Fibroblast of lung (primary cell): ENCODE results near the gene EBF3. TPM values are rescaled to one million over a fixed set of nuclear protein-coding genes. Genes with fewer than 3 reads are reported as not detected.

Experiments used
- DNase-seq, 2 donors: peaks; one replicate each; pipeline versions ENCODE4 v3.0.0 to v3.0.0-alpha.2; 2010; ENCODE audit warnings: low read depth in 2 of 2
- H2AFZ ChIP-seq: 2 replicates; pipeline ENCODE4 v1.5.1; 2012; ENCODE audit warnings: low read length, control low read depth, inconsistent platforms
- H3K27ac ChIP-seq: 2 replicates; pipeline ENCODE4 v1.5.1; 2011; ENCODE audit warnings: low read length, control low read depth; ENCODE audit not compliant: insufficient read depth
- H3K27me3 ChIP-seq: 2 replicates; pipeline ENCODE4 v1.5.1; 2011; ENCODE audit warnings: mild to moderate bottlenecking, low read length; ENCODE audit not compliant: control insufficient read depth, insufficient read depth
- H3K36me3 ChIP-seq: 2 replicates; pipeline ENCODE4 v1.5.1; 2011; ENCODE audit warnings: low read length; ENCODE audit not compliant: control insufficient read depth, insufficient read depth
- H3K4me1 ChIP-seq: 2 replicates; pipeline ENCODE4 v1.5.1; 2011; ENCODE audit warnings: low read length; ENCODE audit not compliant: control insufficient read depth, insufficient read depth; ENCODE audit errors: extremely low read depth
- H3K4me2 ChIP-seq: 2 replicates; pipeline ENCODE4 v1.5.1; 2011; ENCODE audit warnings: low read length, control low read depth; ENCODE audit not compliant: insufficient read depth; ENCODE audit errors: extremely low read depth
- H3K4me3 ChIP-seq, 4 experiments: fragments of 200-600 bp in 1 of 4; sonication (generic) in 1 of 4; replicated peaks in 1 of 4; 2 replicates each; pipeline ENCODE4 v1.5.1; 2011 to 2016; ENCODE audit warnings: low read length in 4 of 4, low read depth in 3 of 4, mild to moderate bottlenecking in 3 of 4, control low read depth in 2 of 4, inconsistent platforms in 1 of 4, mixed read lengths in 1 of 4; ENCODE audit not compliant: insufficient read depth in 1 of 4; ENCODE audit errors: control extremely low read depth in 1 of 4
- H3K79me2 ChIP-seq: 2 replicates; pipeline ENCODE4 v1.5.1; 2012; ENCODE audit warnings: mild to moderate bottlenecking, low read length, inconsistent platforms; ENCODE audit not compliant: control insufficient read depth, insufficient read depth
- H3K9ac ChIP-seq: 2 replicates; pipeline ENCODE4 v1.5.1; 2011; ENCODE audit warnings: mild to moderate bottlenecking, low read length, control low read depth; ENCODE audit not compliant: insufficient read depth
- H3K9me3 ChIP-seq: 2 replicates; pipeline ENCODE4 v1.5.1; 2012; ENCODE audit warnings: low read depth, low read length; ENCODE audit not compliant: control insufficient read depth, insufficient read depth
- H4K20me1 ChIP-seq: 2 replicates; pipeline ENCODE4 v1.5.1; 2011; ENCODE audit warnings: low read length; ENCODE audit not compliant: control insufficient read depth, insufficient read depth; ENCODE audit errors: extremely low read depth
- EZH2 ChIP-seq: IDR thresholded peaks from 2 replicates; pipeline ENCODE4 v1.5.1; 2012; ENCODE audit warnings: low read length, control low read depth, mild to moderate bottlenecking; ENCODE audit errors: missing control alignments
- polyA plus RNA-seq, 2 donors: library from polyadenylated mRNA; depleted of rRNA in 1 of 2; stranded (reverse) in 1 of 2; unstranded in 1 of 2; fragments of >200 nt; gene quantifications; 2 replicates each; pipeline ENCODE4 v1.2.1, GENCODE V29; 2011 to 2012; ENCODE audit warnings: missing spikeins in 1 of 2
- total RNA-seq: library from RNA; depleted of rRNA; stranded (reverse); fragments of >200 nt; gene quantifications from 2 replicates; pipeline ENCODE4 v1.2.1, GENCODE V29; 2014
- TF ChIP-seq, protein P1 (sequence below), 2 donors: IDR thresholded peaks in 1 of 2; conservative IDR thresholded peaks in 1 of 2; 1 replicate in 1 of 2; 2 replicates in 1 of 2; pipeline ENCODE4 v1.5.1; 2011 to 2012; ENCODE audit warnings: low read length in 2 of 2, control low read depth in 1 of 2, inconsistent platforms in 1 of 2, low read depth in 1 of 2, mild to moderate bottlenecking in 1 of 2

The EBF3 gene
- total and polyA plus RNA-seq, 2 donors (not counting 1 experiment from before 2014, with no cell fraction given) = 0.12 to 0.17 TPM

DNA sequence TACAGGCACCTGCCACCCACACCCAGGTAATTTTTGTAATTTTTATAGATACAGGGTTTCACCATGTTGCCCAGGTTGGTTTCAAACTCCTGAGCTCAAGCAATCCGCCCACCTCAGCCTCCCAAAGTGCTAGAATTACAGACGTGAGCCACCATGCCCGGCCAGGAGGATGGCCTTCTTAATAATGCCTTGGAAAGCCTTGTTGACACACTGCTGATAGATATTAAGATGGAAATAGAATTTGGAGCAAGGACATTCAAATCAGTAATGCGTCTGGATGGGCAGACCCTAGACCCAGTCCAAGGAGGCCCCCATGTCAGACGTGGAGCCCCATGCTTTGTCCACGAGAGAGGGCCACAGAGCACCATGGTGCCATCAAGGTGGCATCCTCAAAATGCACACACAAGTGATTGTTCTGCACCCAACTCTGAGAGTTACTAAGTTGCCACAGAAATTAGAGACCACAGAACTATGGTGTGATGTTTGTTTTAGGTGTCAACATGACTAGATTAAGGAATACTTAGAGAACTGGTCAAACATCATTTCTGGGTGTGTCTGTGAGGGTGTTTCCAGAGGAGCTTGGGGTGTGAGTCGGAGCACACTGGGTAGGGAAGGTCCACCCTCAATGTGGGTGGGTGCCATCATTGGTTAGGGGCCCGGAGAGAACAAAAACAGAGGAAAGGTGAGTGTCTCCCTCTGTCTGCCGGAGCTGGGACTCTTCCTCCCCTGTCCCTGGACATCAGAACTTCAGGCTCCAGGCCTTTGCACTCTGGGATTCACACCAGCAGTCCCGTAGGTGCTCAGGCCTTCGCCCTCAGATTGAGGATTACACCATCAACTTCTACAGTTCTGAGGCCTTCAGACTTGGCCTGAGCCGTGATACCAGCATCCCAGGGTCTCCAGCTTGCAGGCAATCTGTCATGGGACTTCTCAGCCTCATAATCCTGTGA, 34.5 kb downstream of the EBF3 start:
- Histone ChIP-seq H4K20me1 (no peaks in the 10 kb centered on the region), H3K27me3 (no peaks in the 10 kb centered on the region), H3K4me2 (no peak overlapping the region), H3K79me2 (no peaks in the 10 kb centered on the region), H2AFZ (no peak overlapping the region), H3K27ac (no peak overlapping the region), H3K4me1 (no peaks in the 10 kb centered on the region), H3K4me3 (no peak overlapping the region), H3K9ac (no peak overlapping the region), H3K36me3 (no peaks in the 10 kb centered on the region), H3K9me3 (no peaks in the 10 kb centered on the region)
- no peak for TF ChIP-seq EZH2
- TF ChIP-seq, protein P1, sequence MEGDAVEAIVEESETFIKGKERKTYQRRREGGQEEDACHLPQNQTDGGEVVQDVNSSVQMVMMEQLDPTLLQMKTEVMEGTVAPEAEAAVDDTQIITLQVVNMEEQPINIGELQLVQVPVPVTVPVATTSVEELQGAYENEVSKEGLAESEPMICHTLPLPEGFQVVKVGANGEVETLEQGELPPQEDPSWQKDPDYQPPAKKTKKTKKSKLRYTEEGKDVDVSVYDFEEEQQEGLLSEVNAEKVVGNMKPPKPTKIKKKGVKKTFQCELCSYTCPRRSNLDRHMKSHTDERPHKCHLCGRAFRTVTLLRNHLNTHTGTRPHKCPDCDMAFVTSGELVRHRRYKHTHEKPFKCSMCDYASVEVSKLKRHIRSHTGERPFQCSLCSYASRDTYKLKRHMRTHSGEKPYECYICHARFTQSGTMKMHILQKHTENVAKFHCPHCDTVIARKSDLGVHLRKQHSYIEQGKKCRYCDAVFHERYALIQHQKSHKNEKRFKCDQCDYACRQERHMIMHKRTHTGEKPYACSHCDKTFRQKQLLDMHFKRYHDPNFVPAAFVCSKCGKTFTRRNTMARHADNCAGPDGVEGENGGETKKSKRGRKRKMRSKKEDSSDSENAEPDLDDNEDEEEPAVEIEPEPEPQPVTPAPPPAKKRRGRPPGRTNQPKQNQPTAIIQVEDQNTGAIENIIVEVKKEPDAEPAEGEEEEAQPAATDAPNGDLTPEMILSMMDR (conservative IDR thresholded peaks at IDR 0.05 in 1 of 2, IDR thresholded peaks at IDR 0.05 in 1 of 2; ENCODE audit: low read depth in 1 of 2, low read length in 2 of 2) = no peak
- no peak for DNase-seq

DNA sequence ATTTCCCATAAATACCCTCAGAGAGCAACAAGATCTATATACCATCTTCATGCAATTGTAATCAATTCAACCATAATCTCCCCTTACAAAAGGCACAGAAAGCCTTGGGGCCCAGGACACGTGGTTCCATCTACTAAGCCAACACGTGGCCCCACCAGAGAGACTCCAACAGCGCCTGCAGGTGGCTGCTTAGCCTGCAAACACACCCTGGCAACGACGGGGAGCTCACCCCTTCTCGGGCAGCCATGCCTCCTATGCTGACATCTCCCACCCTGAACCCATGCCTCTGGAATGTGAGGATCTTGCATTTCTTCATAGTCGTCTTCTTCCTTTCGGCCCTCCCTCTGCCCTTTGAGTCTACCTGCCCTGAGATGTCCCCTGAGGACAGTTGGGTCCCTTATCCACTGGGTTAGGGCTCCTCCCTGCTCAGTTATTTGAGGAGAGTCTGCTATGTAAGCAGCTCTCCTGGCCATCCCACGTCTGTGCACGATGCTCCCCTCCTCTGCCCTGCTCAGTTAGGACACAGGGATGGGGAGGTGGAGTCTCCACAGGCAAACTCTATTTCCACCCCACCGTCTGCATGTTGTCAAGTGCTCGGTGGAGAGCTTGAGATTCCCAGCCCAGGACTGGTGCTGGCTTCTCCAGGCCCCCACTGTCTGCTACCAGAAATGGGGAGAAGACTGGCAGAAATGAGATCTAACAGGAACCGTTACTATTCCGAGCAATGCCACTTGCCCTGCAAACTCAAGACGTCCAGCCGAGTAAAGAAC, 36.5 kb downstream of the EBF3 start:
- no peak for DNase-seq
- Histone ChIP-seq H3K4me2 (no peak overlapping the region), H3K4me1 (no peaks in the 10 kb centered on the region), H2AFZ (no peak overlapping the region), H3K27ac (no peak overlapping the region), H3K27me3 (no peaks in the 10 kb centered on the region), H3K9ac (no peak overlapping the region), H3K79me2 (no peaks in the 10 kb centered on the region), H3K36me3 (no peaks in the 10 kb centered on the region), H3K9me3 (no peaks in the 10 kb centered on the region), H4K20me1 (no peaks in the 10 kb centered on the region), H3K4me3 (no peak overlapping the region)
- TF ChIP-seq, protein P1 (conservative IDR thresholded peaks at IDR 0.05 in 1 of 2, IDR thresholded peaks at IDR 0.05 in 1 of 2; ENCODE audit: low read depth in 1 of 2, low read length in 2 of 2) = no peak
- TF ChIP-seq EZH2 = no peak
